ENCODE measurements around the gene VPREB3.

GRCh38 chr22:23753385-23753784, 840 bp downstream of the VPREB3 start:
- TF ChIP-seq RAD21 (IDR thresholded peaks at IDR 0.05; ENCODE audit: low read length) (no peak), EZH2phosphoT487 (IDR thresholded peaks at IDR 0.05; ENCODE audit: borderline replicate concordance, low read depth) (no peak), POLR2AphosphoS5 (IDR thresholded peaks at IDR 0.05; ENCODE audit: low read depth, low read length) (no peak), CTCF (IDR thresholded peaks at IDR 0.05) (no peak), TAF1 (IDR thresholded peaks at IDR 0.05; ENCODE audit: borderline replicate concordance, low read depth, low read length) (no peak), MAX (IDR thresholded peaks at IDR 0.05; ENCODE audit: low read depth) (no peak), FOSL2 (IDR thresholded peaks at IDR 0.05; ENCODE audit: borderline replicate concordance, low read depth) (no peak), SIN3A (IDR thresholded peaks at IDR 0.05; ENCODE audit: borderline replicate concordance, low read depth, low read length) (no peak), EP300 (IDR thresholded peaks at IDR 0.05; ENCODE audit: borderline replicate concordance in 1 of 2, low read depth in 1 of 2, low read length in 1 of 2) (no peak)
